SK-N-SH treated with all-trans-retinoic acid at 6 μM for 48 hours (cell line): Measurements from ENCODE around the gene SYCP1.

Experiments
- CREB5 ChIP-seq: fragments of 250-450 bp; sonication (Bioruptor Pico); IDR thresholded peaks from 2 replicates; pipeline ENCODE4 v1.5.1; 2020; ENCODE audit warnings: low read depth, mild to moderate bottlenecking, moderate library complexity
- PATZ1 ChIP-seq: fragments of 250-450 bp; sonication (Bioruptor Pico); IDR thresholded peaks from 2 replicates; pipeline ENCODE4 v1.8.0; 2020; ENCODE audit warnings: mild to moderate bottlenecking, moderate library complexity, borderline replicate concordance

- TF ChIP-seq PATZ1 (no peak), CREB5 (CRISPR knock-in tag) (no peak)
Measured at GRCh38 chr1:115023593-115023992, 168.9 kb downstream of the SYCP1 start.
